HG03354 (cell line): ENCODE measurements around the gene AP3S1.
A peak's percentile ranks its signal among the peaks of the same experiment; 100 is the strongest.

Experiments
- ATAC-seq: cut with Tn5 transposase; IDR thresholded peaks from one replicate; pipeline ENCODE4 v1.9.1; 2021; ENCODE audit warnings: mild to moderate bottlenecking; ENCODE audit not compliant: unreplicated experiment, poor library complexity, severe bottlenecking

AP3S1 gene

GRCh38 chr5:115930630-115931337 is 89.0 kb downstream of the AP3S1 start:
- ATAC-seq = no peak

- ATAC-seq = no peak
These were observed 91.3 kb downstream of the AP3S1 start for GRCh38 chr5:115932991-115933390.

- ATAC-seq = no peak
These were observed 92.7 kb downstream of the AP3S1 start for GRCh38 chr5:115934388-115934974.

- no peak for ATAC-seq
These were observed 94.3 kb downstream of the AP3S1 start for GRCh38 chr5:115936031-115936430.

- no peak for ATAC-seq
These were observed 97.3 kb downstream of the AP3S1 start for GRCh38 chr5:115939059-115939458.

- no peak for ATAC-seq
These were observed 98.5 kb downstream of the AP3S1 start for GRCh38 chr5:115940080-115940810.

GRCh38 chr5:115941051-115941675 is 99.4 kb downstream of the AP3S1 start:
- ATAC-seq = no peak

- no peak for ATAC-seq
These were observed 102.8 kb downstream of the AP3S1 start for GRCh38 chr5:115944501-115944900.

- ATAC-seq = no peak
These were observed 104.9 kb downstream of the AP3S1 start for GRCh38 chr5:115946655-115947054.

- no peak for ATAC-seq
These were observed 105.5 kb downstream of the AP3S1 start for GRCh38 chr5:115947260-115947659.

- no peak for ATAC-seq
These were observed 106.4 kb downstream of the AP3S1 start for GRCh38 chr5:115948091-115948534.

- no peak for ATAC-seq
These were observed 107.4 kb downstream of the AP3S1 start for GRCh38 chr5:115949096-115949495.

GRCh38 chr5:115952588-115952987 is 110.9 kb downstream of the AP3S1 start:
- ATAC-seq = no peak

GRCh38 chr5:115954144-115954543 is 112.4 kb downstream of the AP3S1 start:
- no peak for ATAC-seq

- no peak for ATAC-seq
These were observed 115.2 kb downstream of the AP3S1 start for GRCh38 chr5:115956957-115957356.

- no peak for ATAC-seq
These were observed 119.9 kb downstream of the AP3S1 start for GRCh38 chr5:115961381-115962238.

GRCh38 chr5:115962239-115962564 is 120.5 kb downstream of the AP3S1 start, which contains the start of gene LVRN:
Gene LVRN (plus strand): TSS chr5:115962475. CDS start chr5:115962618, 143 bp downstream.
- no peak for ATAC-seq

GRCh38 chr5:115962565-115963402 is 121.0 kb downstream of the AP3S1 start:
- peak; percentile 57 for ATAC-seq

- ATAC-seq = no peak
These were observed 121.8 kb downstream of the AP3S1 start for GRCh38 chr5:115963566-115963965.
